Measurements from ENCODE around the gene JSRP1.
A peak's percentile ranks its signal among the peaks of the same experiment; 100 is the strongest.

Gene JSRP1

DNA sequence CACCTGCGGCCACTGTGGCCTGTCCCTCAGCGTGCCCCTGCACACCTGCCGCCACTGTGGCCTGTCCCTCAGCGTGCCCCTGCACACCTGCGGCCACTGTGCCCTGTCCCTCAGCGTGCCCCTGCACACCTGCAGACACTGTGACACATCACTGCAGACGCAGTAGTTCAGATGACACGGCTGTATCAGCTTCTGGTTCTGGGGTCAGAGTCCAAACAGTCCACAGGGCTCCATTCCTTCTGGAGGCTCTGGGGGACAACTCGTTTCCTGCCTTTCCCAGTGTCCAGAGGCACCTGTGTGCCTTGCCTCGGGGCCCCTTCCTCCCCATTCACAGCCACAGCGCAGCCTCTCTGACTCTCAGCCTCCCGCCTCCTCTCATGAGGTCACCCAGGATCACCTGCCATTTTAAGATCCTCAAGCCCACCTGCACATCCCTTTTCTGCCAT is 14.1 kb downstream of the JSRP1 start:
- no peak for TF ChIP-seq ZFX (IDR thresholded peaks at IDR 0.05)
- TF ChIP-seq, protein P1, sequence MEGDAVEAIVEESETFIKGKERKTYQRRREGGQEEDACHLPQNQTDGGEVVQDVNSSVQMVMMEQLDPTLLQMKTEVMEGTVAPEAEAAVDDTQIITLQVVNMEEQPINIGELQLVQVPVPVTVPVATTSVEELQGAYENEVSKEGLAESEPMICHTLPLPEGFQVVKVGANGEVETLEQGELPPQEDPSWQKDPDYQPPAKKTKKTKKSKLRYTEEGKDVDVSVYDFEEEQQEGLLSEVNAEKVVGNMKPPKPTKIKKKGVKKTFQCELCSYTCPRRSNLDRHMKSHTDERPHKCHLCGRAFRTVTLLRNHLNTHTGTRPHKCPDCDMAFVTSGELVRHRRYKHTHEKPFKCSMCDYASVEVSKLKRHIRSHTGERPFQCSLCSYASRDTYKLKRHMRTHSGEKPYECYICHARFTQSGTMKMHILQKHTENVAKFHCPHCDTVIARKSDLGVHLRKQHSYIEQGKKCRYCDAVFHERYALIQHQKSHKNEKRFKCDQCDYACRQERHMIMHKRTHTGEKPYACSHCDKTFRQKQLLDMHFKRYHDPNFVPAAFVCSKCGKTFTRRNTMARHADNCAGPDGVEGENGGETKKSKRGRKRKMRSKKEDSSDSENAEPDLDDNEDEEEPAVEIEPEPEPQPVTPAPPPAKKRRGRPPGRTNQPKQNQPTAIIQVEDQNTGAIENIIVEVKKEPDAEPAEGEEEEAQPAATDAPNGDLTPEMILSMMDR (conservative IDR thresholded peaks at IDR 0.05), result no peak
- peak overlapping the region; percentile 55; the same call in 1 of the 2 replicates for H3K27ac ChIP-seq

DNA sequence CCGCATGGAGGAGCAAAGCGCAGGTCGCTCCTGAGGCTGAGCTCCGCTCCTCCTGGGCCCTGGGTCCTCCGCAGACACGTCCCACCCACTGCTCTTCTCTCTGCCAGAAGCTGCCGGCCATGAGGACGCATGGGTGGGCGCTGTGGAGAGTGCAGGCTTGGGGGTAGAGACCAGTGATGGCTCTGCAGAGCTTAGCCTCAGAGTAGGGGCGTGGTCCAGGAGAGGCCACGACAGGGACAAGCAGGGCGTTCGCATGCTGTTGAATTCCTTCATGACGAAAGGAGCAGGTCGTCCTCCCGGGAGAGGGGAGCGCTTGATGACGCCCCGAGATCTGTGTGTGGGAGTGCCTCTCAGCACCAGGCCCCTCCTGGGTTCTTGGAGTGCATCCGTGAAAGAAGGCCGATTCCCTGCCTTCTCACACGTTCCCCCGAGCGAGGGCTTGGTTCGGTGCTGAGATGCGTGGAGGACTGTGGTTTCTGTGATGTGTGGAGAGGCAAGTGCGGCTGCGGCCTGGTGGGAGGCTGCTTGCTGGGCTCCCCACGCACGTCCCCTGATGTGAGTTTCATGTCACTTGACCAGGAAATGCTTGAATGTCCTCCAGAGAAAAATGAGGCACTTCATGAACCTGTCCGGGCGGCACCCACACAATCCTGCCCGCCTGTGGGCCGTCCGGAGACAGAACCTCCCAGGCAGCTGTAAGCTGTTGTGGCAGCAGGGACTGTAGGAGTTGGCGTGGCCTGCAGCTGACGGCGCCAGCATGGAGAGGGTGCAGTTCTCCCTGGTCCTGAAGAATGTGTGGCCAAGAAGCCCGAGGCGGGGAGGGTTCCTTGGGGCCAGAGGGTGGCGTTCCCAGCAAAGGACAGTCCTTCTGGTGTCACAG is 15.1 kb downstream of the JSRP1 start:
- peak overlapping the region; percentile 55 for H3K27ac ChIP-seq
- TF ChIP-seq, protein P1 (conservative IDR thresholded peaks at IDR 0.05), result no peak
- no peak for TF ChIP-seq ZFX (IDR thresholded peaks at IDR 0.05)

DNA sequence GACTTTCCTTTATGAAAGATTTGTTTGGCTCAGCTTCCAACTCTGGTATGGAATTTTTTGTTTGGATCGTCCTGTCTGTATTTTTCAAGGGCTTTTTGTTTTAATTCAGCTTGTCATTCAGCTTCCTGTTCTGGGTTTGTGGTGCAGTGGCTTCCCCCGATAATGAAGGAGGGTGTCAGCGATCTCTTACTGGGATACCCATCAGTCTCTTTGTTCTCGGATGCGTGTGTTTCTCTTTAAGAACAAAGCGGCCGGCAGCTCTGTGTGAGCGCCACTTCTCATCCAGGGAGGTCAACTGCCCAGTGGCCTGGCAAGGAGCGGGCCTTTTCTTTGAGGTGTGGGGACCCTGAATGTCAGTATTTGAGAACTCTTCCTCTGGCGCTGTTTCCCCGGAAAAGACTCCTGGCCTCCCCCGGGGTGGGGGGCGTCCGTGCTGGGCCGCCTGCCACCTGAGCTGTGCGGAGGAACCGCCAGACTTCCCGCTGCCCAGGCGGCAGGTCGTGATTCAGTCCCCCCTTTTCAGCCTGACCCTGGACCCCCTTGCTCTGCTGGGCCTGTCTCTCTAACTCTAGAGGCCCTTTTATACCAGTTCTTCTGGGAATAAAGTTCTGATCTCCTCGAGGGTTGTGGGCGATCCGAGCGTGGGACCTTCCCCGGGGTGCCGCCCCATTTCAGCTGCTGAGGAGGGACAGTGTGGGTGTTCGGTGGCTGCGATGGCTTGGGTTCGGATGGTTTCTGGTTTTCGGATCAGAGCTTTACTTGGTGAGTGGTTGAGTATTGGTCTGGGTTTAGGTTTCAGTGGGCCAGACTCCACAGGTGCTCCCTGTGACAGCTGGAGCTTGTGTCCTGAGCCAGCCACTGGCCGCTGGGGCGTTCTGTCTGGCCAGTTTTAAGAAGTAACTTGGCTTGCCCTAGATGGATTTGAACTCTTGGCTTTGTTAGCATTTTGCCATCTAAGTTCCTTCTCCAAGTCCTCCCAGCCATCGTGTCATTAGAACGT is 16.1 kb downstream of the JSRP1 start:
- H3K27ac ChIP-seq, result peak overlapping the region; percentile 55
- TF ChIP-seq, protein P1 (conservative IDR thresholded peaks at IDR 0.05), result no peak
- no peak for TF ChIP-seq ZFX (IDR thresholded peaks at IDR 0.05)

DNA sequence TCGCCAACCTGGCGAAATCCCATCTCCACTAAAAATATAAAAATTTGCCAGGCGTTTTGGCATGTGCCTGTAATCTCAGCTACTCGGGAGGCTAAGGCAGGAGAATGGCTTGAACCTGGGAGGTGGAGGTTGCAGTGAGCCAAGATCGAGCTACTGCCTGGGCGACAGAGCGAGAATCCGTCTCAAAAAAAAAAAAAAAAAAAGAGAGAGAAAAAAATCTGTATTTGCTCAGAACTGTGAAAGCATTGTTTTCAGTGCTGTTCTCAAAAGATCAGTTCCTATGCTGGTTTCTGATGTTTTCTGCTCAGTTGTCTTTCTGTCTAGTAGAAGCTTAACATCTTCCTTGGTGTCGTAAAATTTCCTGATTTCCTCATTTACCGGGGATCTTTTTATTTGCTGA is 17.0 kb downstream of the JSRP1 start:
- TF ChIP-seq, protein P1 (conservative IDR thresholded peaks at IDR 0.05), result no peak
- no peak for TF ChIP-seq ZFX (IDR thresholded peaks at IDR 0.05)
- peak overlapping the region; percentile 49 for H3K27ac ChIP-seq

DNA sequence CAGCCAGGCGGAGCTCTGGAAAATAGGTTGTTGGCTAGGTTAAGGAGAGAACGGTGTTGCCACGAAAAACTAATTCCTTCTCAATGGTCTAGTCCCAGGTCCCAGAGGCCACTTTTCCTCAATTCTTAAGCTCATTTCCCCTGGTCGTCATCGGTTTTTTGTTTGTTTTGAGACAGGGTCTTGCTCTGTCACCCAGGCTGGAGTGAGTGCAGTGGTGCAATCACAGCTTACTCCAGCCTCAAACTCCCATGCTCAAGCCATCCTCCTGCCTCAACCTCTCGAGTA is 18.4 kb downstream of the JSRP1 start:
- TF ChIP-seq, protein P1 (conservative IDR thresholded peaks at IDR 0.05), result no peak
- TF ChIP-seq ZFX (IDR thresholded peaks at IDR 0.05), result no peak
- peak overlapping the region; percentile 95 for H3K27ac ChIP-seq

DNA sequence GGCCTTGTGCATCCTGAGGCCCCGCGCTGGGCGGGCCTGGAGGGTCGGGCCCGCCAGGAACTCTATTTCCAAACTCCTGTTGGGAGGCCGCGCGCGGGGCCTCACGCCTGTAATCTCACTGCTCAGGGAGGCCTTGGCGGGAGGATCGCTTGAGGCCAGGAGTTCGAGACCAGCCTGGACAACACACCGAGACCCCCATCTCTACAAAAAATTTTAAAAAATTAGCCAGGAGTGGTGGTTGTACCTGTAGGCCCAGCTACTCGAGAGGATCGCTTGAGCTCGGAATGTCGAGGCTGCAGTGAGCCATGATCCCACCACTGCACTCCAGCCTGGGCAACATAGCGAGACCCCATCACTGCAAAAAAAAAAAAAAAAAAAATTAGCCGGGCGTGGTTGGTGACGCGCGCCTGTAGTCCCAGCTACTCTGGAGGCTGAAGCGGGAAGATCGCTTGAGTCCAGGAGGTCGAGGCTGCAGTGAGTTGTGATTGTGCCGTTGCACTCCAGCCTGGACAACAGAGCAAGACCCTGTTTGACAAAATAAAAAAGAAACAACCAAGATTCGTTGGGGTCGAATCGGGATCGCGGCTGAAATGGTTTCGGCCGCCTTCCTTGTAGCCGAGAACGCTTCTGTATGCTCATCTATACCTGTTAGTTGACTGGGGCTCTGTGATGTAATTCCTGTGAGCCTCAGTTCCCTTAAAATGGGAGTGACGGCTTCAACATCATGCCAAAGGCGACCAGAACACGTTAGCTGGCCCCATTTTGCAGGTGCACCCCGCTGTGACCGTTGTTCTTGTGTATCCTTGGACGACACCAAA is 19.0 kb downstream of the JSRP1 start:
- TF ChIP-seq, protein P1 (conservative IDR thresholded peaks at IDR 0.05), result no peak
- peak; percentile 99; the same call in 1 of the 2 replicates for TF ChIP-seq ZFX (IDR thresholded peaks at IDR 0.05)
- peak overlapping the region; percentile 95 for H3K27ac ChIP-seq
